Activated naive CD4-positive, alpha-beta T cell treated with anti-CD3 and anti-CD28 coated beads for 36 hours (primary cell): ENCODE results near the gene AIFM1. TPM values are rescaled to one million over a fixed set of nuclear protein-coding genes. Genes with fewer than 3 reads are reported as not detected.

Experiments
- CTCF ChIA-PET: fragments of 350-600 bp; sonication (Branson Sonifier 250); formaldehyde crosslinking; loops from one replicate; lab custom pipeline; 2021; ENCODE audit warnings: antibody characterized with exemption; lab: Charles Lee
- DNase-seq: peaks from one replicate; pipeline ENCODE4 v3.0.0-alpha.2; 2020
- H3K27ac Mint-ChIP-seq: one replicate; pipeline ENCODE4 v1.8.0; 2021; ENCODE audit warnings: mild to moderate bottlenecking, mixed read lengths
- H3K27me3 Mint-ChIP-seq: one replicate; pipeline ENCODE4 v1.8.0; 2021; ENCODE audit warnings: low read depth, mixed read lengths
- H3K36me3 Mint-ChIP-seq: one replicate; pipeline ENCODE4 v1.8.0; 2021; ENCODE audit warnings: low read depth, mixed read lengths
- H3K4me1 Mint-ChIP-seq: one replicate; pipeline ENCODE4 v1.8.0; 2021; ENCODE audit warnings: low read depth, mixed read lengths
- H3K4me3 Mint-ChIP-seq: one replicate; pipeline ENCODE4 v1.8.0; 2021; ENCODE audit warnings: mild to moderate bottlenecking, moderate library complexity, mixed read lengths
- H3K9me3 Mint-ChIP-seq: one replicate; pipeline ENCODE4 v1.8.0; 2021; ENCODE audit warnings: mixed read lengths
- intact Hi-C: fragments of 100-400 bp; cut with micrococcal nuclease; formaldehyde crosslinking; loops from one replicate; pipeline ENCODE4 v1.15.1; 2023
- total RNA-seq, 2 experiments: library from RNA; stranded (reverse); gene quantifications; one replicate each; pipeline ENCODE4 v1.2.3, GENCODE V29; 2021

Gene AIFM1
- total RNA-seq: 10 to 100 TPM; 59.4 to 63.1 TPM

DNA sequence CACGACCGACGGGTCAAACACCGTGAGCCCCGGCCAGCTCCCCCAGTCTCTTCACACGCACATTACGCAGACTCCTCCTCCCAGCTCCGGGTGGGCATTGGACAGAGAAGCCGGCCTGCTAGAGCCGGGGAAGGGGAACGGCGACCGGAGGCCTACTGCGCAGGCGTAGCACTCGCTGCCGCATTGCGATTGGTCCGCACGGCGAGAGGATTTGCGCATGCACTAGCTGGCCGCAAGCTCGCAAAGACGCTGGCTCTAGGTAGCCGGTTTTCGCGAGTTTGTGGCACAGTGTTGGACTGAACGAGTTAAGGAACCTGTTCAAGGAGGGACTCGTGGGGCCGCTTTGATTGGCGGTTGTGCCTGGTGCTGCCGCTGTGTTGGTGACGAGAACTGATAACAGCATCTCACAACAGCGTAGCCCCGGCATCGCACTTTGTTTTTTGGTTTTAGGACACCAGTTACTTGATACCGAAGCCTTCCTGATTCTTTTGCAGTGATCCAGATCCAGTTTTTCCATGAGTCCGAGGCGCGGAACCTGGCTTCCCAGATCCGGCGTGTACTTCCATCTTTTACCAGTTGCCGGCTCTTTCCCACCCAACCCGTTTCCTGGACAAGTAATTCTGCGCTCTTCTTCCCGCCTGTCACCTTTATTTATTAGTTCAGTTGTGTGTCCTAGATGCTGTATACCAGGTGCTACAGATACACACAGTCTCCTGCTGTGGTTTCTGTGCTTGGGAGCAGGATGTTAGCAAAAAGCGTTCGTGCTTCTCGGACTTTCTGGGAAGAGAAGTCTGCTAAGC is at the start of gene AIFM1:
AIFM1 (minus strand) TSS at position 139 of the 800 bp plus-strand sequence. CDS start 185 bp downstream, outside the sequence.
- no peaks in the 10 kb centered on the region for H3K9me3 Mint-ChIP-seq
- DNase-seq: peak; percentile 90
- H3K27ac Mint-ChIP-seq: peak within 1 kb of the TSS; percentile 92
- H3K4me3 Mint-ChIP-seq: peak within 1 kb of the TSS; percentile 93
- H3K36me3 Mint-ChIP-seq: no peaks in the 10 kb centered on the region
- peaks cover 35% of the 10 kb centered on the region for H3K4me1 Mint-ChIP-seq
- intact Hi-C loops: loop anchor here (1.0 to 5.0 kb wide), 5 partner anchors 17 to 184 kb away; partner anchors contain the start of genes BCORL1 and SLC25A14
- H3K27me3 Mint-ChIP-seq: no peaks in the 10 kb centered on the region
- CTCF ChIA-PET: interaction anchor here (0.6 to 1.0 kb wide), 3 partner anchors 22 to 84 kb away, joined by 3 read pairs; no protein-coding TSS in a partner anchor

DNA sequence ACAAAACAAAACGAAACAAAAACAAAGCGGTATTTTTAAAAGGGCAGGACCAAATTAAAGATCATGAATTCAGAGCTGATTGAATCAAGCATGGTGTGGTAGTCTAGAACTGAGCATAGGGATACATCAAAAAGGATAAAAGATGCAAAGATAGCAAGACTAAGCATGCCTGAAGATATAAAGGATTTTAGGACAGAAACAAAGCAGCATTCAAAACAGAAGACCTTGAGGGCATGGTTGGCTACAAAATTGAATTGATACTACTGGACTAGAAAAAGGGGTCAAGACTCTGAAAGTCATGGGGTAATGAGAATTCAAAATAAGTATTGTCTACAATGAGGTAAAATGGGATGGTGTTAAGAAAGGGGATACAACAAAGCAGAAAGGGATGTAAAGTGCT is 47.7 kb upstream of the AIFM1 start:
- no peak for DNase-seq
- intact Hi-C loops: no loop called here
- no peaks in the 10 kb centered on the region for H3K9me3 Mint-ChIP-seq
- peaks cover 23% of the 10 kb centered on the region for H3K4me1 Mint-ChIP-seq
- peaks cover 17% of the 10 kb centered on the region for H3K36me3 Mint-ChIP-seq
- no peaks in the 10 kb centered on the region for H3K27me3 Mint-ChIP-seq
- H3K4me3 Mint-ChIP-seq: no peak overlapping the region
- H3K27ac Mint-ChIP-seq: no peak overlapping the region
- CTCF ChIA-PET: no interaction called here

DNA sequence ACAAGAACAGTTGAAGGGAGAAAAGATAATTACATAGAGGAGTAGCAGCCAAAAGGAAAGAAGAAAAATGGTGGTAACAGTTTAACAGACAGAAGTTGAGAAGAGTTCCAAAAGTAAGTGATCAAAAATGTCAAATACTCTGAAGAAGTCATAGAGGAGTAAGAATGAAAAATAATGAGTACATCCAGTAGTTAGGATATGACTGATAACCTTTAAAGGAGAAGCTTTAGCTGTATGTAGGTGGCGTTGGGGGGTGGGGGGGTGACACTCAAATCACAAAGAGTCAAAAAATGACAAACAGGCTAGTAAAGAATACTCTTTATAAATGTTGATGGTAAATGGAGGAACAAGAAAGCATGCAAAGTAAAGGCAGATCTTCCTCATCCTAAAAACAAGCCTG is 46.7 kb upstream of the AIFM1 start:
- Mint-ChIP-seq H3K9me3 (no peaks in the 10 kb centered on the region), H3K27ac (peak overlapping the region; percentile 80), H3K4me3 (peak overlapping the region; percentile 16), H3K27me3 (no peaks in the 10 kb centered on the region), H3K36me3 (peaks cover 19% of the 10 kb centered on the region), H3K4me1 (peaks cover 23% of the 10 kb centered on the region)
- CTCF ChIA-PET: no interaction called here
- DNase-seq: no peak
- intact Hi-C loops: loop anchor here (1.0 kb wide), 1 partner anchor 56 kb away; the partner anchor contains the start of gene ZNF280C

DNA sequence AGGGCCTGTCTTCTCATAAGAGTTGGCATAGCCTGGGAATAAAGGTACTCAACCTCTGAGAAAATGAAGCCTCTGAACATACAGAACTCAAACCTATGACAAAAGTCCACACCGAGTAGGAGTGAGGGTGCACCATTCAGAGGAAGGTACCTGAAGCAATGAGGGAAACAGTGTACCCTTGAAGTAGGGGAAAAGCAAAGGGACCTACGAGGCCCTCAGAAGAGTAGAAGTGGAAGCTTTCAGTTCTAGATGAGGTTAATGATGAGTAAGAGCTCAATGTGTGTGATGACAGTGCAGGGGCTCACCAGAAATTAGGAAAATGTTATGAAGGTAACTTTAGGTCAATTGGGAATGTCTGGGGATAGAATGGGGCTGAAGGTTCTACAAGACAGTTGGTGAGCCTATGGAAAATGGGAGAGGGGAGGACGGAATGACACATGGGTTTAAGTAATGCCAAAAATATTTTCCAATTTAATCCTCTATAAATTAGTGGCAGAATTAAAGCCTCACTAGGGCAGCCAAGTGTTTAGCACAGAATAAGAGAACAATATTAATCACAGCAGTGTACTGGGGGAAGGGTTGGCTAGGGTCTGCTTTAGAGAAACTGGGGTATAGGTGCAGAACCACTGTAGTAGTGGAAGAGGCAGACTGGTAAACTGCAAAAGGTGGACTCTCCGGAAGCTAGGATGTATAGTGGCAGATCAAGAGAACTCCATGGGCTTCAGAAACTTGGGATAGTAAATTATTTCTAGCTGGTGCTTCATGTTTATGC is 46.0 kb upstream of the AIFM1 start:
- Mint-ChIP-seq H3K4me1 (peaks cover 23% of the 10 kb centered on the region), H3K36me3 (peaks cover 19% of the 10 kb centered on the region), H3K27me3 (no peaks in the 10 kb centered on the region), H3K4me3 (peak overlapping the region; percentile 6), H3K9me3 (no peaks in the 10 kb centered on the region), H3K27ac (peak overlapping the region; percentile 80)
- intact Hi-C loops: loop anchor here (1.0 kb wide), 1 partner anchor 57 kb away; the partner anchor contains the start of gene ZNF280C
- CTCF ChIA-PET: no interaction called here
- DNase-seq: no peak

DNA sequence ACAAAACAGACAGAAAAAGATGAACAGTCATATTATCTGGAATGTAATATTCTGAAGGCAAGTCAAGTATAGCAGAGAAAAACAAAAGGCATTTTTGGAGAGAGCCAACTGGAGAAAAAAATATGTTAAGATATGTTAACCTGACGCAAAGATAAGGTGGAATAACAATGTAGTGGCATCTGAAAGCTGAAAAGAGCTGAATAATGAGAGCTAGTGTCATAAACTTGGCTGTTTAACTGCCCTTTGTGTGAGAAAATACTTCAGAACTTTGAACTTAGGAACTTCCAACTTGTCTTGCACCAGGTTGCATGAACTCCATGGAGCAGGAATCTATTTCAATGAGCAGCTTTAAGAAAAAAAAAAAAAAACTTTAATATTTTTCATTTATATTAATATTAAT is 39.0 kb upstream of the AIFM1 start:
- CTCF ChIA-PET: no interaction called here
- intact Hi-C loops: no loop called here

DNA sequence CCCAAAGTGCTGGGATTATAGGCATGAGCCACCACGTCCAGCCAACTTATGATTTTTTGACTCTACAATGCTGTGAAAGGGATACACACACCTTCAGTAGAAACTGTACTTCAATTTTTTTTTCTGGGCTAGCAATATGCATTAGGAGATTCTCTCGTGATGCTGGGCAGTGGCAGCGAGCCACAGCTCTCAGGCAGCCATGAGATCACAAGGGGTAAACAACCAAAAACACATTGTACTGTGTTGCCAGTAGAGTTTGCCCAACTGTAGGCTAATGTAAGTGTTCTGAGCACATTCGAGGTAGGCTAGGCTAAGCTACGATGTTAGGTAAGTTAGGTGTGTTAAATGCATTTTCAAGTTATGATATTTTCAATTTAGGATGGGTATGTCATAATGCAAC is 31.8 kb upstream of the AIFM1 start:
- DNase-seq: no peak
- no peaks in the 10 kb centered on the region for H3K9me3 Mint-ChIP-seq
- no peak overlapping the region for H3K4me3 Mint-ChIP-seq
- no peak overlapping the region for H3K27ac Mint-ChIP-seq
- H3K36me3 Mint-ChIP-seq: no peaks in the 10 kb centered on the region
- CTCF ChIA-PET: no interaction called here
- no peaks in the 10 kb centered on the region for H3K27me3 Mint-ChIP-seq
- no peaks in the 10 kb centered on the region for H3K4me1 Mint-ChIP-seq
- intact Hi-C loops: no loop called here

More for the DNA sequence above, 39.0 kb upstream of the AIFM1 start:
- peaks cover 7% of the 10 kb centered on the region for H3K36me3 Mint-ChIP-seq
- no peak overlapping the region for H3K4me3 Mint-ChIP-seq
- H3K9me3 Mint-ChIP-seq: no peaks in the 10 kb centered on the region
- no peaks in the 10 kb centered on the region for H3K4me1 Mint-ChIP-seq
- H3K27me3 Mint-ChIP-seq: no peaks in the 10 kb centered on the region
- H3K27ac Mint-ChIP-seq: no peak overlapping the region
- no peak for DNase-seq

DNA sequence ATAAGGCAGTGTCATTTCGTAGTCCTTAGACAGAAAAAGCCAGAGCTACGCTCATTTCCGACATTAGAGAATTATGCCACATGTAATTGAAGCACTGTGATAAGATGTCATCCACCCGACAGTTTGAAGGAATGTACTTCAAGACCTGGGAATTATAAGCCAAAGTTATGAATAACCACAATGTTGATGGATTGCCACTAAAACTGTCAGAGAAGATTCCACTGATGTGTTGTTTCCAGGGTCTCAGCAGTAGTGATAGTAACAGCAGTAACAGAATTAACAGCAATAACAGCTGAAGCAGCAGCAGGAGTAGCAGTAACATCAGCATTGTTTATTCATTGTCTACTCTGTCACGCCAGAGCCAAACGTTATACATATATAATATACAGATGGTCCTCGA is 30.8 kb upstream of the AIFM1 start:
- no peak for DNase-seq
- Mint-ChIP-seq H3K36me3 (no peaks in the 10 kb centered on the region), H3K27me3 (no peaks in the 10 kb centered on the region), H3K27ac (no peak overlapping the region), H3K9me3 (no peaks in the 10 kb centered on the region), H3K4me3 (no peak overlapping the region), H3K4me1 (no peaks in the 10 kb centered on the region)
- intact Hi-C loops: no loop called here
- CTCF ChIA-PET: no interaction called here

DNA sequence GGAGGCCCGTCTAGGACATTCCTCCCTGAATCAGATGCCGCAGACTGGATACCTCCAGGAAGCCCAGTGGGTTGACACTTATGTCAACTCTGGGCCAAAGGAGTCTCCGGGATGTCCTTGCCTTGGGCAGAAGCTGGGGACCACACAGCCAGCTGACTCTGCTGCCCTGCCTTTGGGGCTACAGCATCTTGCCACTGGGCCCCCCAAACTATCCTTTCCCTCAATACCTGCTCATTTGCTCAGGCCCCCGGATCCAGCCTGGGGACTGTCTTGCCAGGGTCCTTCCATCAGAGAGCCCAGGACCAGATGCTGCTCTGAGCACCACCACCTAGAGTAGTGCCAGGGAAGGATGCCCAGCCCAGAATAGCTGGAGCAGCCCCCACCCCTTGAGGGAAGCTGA is 25.2 kb upstream of the AIFM1 start:
- Mint-ChIP-seq H3K36me3 (no peaks in the 10 kb centered on the region), H3K27me3 (no peaks in the 10 kb centered on the region), H3K4me3 (no peak overlapping the region), H3K27ac (no peak overlapping the region), H3K4me1 (peaks cover 4% of the 10 kb centered on the region), H3K9me3 (no peaks in the 10 kb centered on the region)
- intact Hi-C loops: no loop called here
- no peak for DNase-seq
- CTCF ChIA-PET: interaction anchor here (0.9 to 11.2 kb wide), 5 partner anchors 15 to 132 kb away, joined by 3 to 99 read pairs (median 3); no protein-coding TSS in a partner anchor

DNA sequence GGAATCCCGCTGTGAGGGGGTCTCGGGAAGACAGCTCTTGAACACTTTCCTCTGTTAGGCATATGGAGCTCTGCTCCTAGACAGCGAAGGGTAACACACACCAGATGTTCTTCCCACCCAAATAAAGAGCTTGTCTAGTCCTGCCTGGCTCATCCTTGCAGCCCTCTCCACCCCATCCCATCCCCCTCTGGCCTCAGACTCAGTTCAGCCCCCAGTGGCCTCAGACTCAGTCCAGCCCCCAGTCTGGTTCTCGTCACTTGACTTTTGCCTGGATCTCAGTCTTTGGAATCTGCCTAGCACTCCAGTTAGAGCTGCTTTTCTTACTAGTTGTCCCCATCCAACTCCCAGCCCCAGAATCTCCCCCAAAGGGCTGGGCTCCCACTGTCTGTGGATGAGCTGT is 21.0 kb upstream of the AIFM1 start:
- Mint-ChIP-seq H3K9me3 (no peaks in the 10 kb centered on the region), H3K27ac (no peak overlapping the region), H3K4me3 (no peak overlapping the region), H3K4me1 (peaks cover 21% of the 10 kb centered on the region), H3K27me3 (no peaks in the 10 kb centered on the region), H3K36me3 (peaks cover 4% of the 10 kb centered on the region)
- intact Hi-C loops: no loop called here
- DNase-seq: no peak
- CTCF ChIA-PET: interaction anchor here (0.6 to 11.2 kb wide), 5 partner anchors 8 to 107 kb away, joined by 3 to 99 read pairs (median 3); no protein-coding TSS in a partner anchor

DNA sequence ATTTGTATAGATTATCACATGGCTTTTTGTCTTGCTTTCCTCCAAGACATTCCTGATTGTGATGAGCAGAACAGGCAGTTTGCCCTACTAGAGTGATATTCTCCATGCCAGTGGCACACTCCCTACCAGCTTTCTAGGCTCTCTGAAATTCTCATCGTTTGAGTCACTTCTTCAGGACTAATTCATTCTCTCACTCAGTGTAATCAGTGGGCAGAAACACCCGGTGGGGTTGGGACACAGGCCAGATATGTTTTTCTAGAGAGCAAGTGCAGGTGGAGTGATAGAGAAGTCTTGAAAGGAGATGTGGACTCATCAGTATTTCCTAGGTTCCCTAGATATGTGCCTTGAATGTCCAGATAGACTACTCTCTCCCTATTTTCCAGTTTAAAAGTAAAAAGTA is 19.2 kb upstream of the AIFM1 start:
- peaks cover 25% of the 10 kb centered on the region for H3K4me1 Mint-ChIP-seq
- H3K36me3 Mint-ChIP-seq: peaks cover 4% of the 10 kb centered on the region
- no peak overlapping the region for H3K4me3 Mint-ChIP-seq
- no peak for DNase-seq
- intact Hi-C loops: no loop called here
- CTCF ChIA-PET: interaction anchor here (11.2 kb wide), 1 partner anchor 105 kb away, joined by 99 read pairs; no protein-coding TSS in a partner anchor
- no peaks in the 10 kb centered on the region for H3K27me3 Mint-ChIP-seq
- peak overlapping the region; percentile 36 for H3K27ac Mint-ChIP-seq
- H3K9me3 Mint-ChIP-seq: no peaks in the 10 kb centered on the region

DNA sequence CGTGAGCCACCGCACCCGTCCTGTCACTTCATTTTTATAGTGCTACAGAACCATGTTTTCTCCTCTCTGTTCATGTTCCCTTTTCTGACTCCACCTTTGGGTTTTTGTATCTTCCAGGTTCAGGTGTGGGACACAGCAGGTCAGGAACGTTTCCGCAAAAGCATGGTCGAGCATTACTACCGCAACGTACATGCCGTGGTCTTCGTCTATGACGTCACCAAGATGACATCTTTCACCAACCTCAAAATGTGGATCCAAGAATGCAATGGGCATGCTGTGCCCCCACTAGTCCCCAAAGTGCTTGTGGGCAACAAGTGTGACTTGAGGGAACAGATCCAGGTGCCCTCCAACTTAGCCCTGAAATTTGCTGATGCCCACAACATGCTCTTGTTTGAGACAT is 18.5 kb upstream of the AIFM1 start:
- no peak overlapping the region for H3K27ac Mint-ChIP-seq
- peaks cover 4% of the 10 kb centered on the region for H3K36me3 Mint-ChIP-seq
- intact Hi-C loops: no loop called here
- peaks cover 32% of the 10 kb centered on the region for H3K4me1 Mint-ChIP-seq
- CTCF ChIA-PET: no interaction called here
- no peaks in the 10 kb centered on the region for H3K9me3 Mint-ChIP-seq
- H3K4me3 Mint-ChIP-seq: no peak overlapping the region
- H3K27me3 Mint-ChIP-seq: no peaks in the 10 kb centered on the region
- DNase-seq: no peak

DNA sequence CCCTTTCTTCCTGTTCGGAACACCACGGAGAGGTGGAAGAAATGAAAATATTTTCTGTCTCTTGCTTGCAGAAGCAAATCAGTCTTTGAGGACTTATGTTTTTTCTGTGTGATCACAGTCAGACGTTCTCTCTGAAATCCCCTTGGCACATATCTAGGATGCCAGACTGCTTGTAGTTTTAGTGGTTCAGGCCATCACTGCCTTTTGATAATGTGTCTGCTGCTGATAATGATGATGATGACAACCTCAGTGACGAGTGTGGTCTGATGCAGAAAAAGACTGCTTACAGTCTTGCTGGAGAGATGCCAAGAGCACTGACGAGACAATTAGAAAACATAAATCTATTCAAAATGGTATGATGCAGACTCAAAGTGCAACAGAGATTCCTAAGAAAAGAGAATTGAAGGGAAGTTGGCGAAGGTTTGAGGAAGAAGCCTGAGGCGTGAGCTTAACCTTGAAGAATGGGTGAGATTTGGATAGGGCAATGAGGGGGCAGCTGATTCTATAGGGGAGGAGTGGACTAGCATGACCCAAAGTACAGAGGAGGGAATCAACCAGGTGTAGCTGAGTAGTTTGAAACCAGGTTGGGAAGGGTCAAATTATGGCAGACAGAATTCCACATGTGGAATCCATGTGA is 14.1 kb upstream of the AIFM1 start:
- Mint-ChIP-seq H3K27me3 (no peaks in the 10 kb centered on the region), H3K36me3 (peaks cover 13% of the 10 kb centered on the region), H3K27ac (peak overlapping the region; percentile 46), H3K9me3 (no peaks in the 10 kb centered on the region), H3K4me3 (no peak overlapping the region), H3K4me1 (peaks cover 56% of the 10 kb centered on the region)
- DNase-seq: peak; percentile 21
- CTCF ChIA-PET: no interaction called here
- intact Hi-C loops: loop anchor here (10.0 kb wide), 1 partner anchor 335 kb away; the partner anchor contains the start of gene ZDHHC9
